Hematopoietic multipotent progenitor cell treated with erythropoietin and hydrocortisone succinate and interleukin-3 and kit ligand, for 6 days (in vitro differentiated cells): ENCODE data around the gene YWHAQ.

Source experiments
- DNase-seq: peaks from one replicate; pipeline ENCODE4 v3.0.0-alpha.2; 2015

YWHAQ gene

GRCh38 chr2:9630736-9631552 lies at the start of gene YWHAQ:
Gene YWHAQ, minus strand, starts transcription at chr2:9630997. Its CDS starts 545 bp downstream, at chr2:9630452.
- peak; percentile 99 for DNase-seq

DNA sequence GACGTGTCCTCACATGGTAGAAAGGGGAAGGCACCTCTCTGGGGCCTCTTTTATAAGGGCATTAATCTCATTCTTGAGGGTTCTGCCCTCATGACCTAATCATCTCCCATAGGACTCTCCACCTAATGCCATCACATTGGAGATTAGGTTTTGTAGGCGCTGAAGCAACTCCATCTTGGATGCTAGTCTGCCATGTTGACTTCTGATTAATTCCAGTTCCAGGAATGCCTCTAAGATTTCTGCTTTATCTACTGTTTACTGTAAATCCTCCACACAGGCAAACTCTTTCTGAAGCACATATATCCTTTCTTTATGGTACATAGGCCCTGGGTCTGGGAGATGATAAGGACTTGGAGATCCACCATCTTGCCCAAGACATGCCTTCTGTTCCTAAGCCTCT lies 49.3 kb upstream of the YWHAQ start:
- DNase-seq = no peak

- DNase-seq = no peak
These were observed 48.4 kb upstream of the YWHAQ start for GRCh38 chr2:9679218-9679617.

- DNase-seq = no peak
These were observed 47.7 kb upstream of the YWHAQ start for GRCh38 chr2:9678544-9678943.

DNA sequence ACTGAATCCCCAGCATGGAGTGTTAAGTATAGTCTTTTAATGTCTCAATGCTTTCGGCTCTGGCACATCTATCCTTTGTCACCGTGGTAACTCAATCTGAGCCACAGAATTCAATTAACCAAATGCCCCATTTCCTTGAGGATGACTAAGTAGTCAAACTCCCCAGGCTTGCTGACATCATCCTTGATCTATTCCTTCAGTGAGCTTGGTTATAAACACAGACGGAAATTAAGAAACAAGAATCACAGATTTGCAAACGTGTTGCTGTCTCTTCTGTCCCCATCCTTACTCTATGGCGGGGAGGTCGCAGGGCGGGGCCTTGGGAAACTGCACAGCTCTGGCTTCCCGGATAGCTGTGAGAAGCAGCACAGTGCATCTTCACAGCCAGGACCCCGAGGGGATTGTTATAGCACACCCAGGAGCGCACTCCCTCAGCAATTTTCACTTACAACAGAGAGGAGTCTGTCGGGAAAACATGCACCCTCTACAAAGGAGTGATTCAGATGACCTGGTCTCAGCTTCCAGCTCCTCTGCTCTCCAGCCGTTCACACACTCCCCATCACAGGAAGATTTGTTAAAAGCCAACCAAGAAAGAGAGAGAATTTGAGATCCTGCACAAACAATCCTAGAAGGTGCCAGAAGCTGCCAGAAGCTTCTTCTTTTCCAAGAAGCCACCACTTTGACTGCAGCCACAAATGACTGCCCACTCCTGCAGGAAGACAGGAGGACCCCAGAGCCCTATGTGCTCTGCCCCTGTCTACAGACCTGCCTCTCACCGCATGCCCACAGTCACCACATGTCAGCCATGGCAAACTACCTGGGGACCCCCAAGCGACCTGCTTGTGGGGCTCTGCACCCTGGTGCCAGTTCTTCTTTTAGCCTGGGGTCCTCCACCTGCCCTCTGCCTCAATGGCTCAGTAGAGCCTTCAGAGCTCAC lies 44.9 kb upstream of the YWHAQ start:
- DNase-seq = no peak

DNA sequence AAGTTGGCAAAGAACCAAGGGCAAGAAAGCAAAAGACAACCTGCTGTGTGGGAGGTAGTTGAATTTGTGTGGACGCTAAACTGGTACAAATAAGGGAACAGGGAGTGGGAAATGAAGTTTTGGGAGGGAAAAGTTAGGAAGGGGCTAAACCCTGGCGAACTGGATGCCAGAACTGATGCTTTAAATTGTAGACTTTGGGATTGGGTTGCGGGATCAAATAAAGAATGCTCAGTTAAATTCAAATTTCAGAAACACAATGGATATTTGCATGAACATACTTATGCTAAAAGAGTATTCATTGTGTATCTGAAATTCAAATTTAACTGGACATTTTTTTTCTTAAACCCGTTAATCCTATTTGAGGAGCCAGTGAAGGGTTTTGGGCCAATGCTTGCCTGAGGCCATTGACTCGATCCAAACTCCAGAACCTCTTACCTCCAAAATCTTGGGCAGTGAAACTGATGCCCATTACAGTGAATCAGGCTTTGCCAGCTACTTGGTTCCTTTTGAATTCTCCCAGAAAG lies 44.2 kb upstream of the YWHAQ start:
- DNase-seq = no peak

- DNase-seq = peak; percentile 90
These were observed 43.2 kb upstream of the YWHAQ start for GRCh38 chr2:9673914-9674481.

DNA sequence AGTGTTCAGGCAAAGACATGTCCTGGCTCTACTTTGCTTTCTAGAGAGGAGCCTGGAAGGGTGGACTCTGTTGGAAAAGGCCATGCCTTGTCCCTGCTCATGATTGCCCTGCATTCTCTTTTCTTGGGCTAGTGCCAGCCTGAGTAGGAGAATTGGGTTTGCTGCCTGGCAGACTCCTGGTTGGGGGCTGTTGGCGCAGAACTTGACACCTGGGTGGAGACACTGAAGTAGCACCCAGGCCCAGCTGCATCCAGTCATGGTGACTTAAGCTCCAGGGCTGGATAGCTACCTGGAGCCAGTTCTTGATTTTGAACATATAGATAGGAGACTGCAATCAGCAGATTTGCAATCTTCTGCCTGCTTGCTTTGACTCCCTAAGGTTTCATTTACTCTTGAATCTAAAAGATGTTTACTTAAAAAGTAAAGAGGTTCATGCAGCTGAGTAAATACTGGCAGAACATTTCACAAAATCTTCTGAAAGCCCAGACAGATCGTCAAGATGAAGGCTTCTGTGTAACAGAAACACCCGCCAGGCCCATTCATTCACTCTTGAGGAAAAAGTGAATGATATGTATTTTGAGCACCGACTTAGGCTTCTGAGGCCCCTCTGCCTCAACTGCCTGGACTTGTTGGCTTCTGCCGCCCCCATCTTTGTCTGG lies 38.0 kb upstream of the YWHAQ start:
- no peak for DNase-seq

DNA sequence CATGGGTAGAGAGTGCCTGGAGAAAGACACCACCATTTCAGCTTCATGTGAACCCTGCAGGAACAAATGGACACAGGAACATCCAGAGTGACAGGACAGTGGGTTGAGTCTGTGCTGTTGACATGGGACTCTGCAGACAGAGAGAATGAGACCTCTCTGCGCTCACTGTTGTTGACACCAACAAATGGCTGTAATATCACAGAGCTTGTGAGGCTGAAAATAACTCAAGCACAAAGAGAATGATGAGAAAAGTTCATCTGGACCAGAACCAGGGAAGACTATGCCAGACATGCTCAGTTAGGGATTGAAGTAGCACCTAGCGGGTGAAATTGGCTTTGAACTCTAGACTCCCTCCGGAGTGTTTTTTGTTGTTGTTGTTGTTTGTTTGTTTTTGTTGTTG lies 37.0 kb upstream of the YWHAQ start:
- no peak for DNase-seq

GRCh38 chr2:9666306-9666705 lies 35.5 kb upstream of the YWHAQ start:
- no peak for DNase-seq

- DNase-seq = no peak
These were observed 35.1 kb upstream of the YWHAQ start for GRCh38 chr2:9665898-9666297.

DNA sequence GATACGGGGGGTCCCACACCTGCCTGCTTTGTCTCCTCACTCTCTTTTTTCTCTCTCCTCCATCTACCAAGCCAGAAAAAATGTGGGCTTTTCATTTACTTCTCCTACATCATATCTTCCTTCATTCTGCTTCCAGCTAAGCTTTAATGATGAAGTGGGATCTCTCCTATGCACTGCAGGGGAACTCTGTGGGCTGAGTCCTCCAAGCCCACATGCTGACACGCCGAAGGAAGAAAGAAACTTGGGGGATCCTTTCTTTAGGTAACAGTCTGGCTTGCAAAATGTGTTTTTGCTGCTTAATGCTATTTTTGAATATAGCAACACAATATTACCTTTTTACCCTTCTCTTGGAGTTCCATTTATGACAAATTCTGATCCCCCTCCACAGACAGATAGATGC lies 33.6 kb upstream of the YWHAQ start:
- DNase-seq = no peak

GRCh38 chr2:9663008-9663879 lies 32.4 kb upstream of the YWHAQ start:
- DNase-seq = no peak

DNA sequence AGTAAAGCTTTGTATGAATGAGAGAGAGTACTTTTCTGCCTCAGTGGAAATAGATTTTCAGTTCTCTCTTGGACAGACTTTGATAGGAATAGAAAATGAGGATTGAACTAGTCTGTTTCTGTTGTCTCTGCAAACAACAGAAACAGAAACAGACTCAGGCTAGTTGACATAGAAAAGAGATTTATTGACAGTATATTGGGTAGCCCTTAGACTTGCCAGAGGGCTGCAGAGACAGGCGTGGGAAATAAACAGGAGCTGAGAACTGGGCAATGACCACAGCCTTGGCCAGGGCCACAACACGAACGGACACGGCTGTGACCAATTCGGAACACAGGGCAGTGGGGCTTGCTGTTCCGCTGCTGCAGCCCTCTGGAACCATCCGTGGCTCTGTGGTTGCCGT lies 30.5 kb upstream of the YWHAQ start:
- DNase-seq = no peak

- no peak for DNase-seq
These were observed 30.0 kb upstream of the YWHAQ start for GRCh38 chr2:9660781-9661180.

DNA sequence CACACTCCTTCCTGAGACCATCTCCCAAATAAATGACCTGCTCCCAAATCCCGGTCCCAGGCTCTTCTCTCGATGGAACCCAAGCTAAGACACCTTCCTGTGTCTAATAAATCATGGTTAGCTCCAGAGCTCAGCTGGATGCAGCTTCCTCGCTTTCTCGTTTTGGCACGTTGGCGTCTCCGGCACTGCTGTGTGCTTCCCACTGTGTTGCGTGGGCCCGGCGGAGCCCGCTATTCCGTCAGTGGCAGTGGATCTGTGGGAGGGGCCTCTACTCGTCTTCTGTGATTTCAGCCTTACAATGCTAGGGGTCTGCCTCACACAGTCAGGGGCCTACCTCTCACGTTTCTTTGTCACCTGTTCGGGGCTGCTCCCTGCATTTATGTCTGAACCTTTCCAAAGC lies 29.4 kb upstream of the YWHAQ start:
- DNase-seq = no peak

- DNase-seq = no peak
These were observed 28.2 kb upstream of the YWHAQ start for GRCh38 chr2:9658972-9659371.

DNA sequence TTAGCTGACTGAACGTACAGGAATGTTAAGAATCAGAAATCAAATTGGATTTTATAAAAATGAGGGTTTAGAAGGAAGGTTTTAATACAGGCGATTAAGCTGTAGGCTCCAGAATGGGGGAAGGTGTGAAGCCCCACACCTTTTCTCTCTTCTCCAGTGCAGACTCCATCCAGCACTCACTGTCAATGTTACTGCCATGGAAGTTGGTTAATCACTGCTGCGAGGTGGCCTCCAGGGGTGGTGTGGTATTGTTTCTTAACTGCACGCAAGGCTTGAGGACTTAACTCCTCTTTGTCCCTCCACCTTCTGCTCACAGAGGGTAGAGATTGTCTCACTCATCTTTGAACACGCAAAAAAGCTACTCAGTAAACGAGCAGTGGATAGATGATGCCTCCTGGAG lies 26.9 kb upstream of the YWHAQ start:
- no peak for DNase-seq

GRCh38 chr2:9657083-9657482 lies 26.3 kb upstream of the YWHAQ start:
- no peak for DNase-seq

GRCh38 chr2:9656270-9656766 lies 25.5 kb upstream of the YWHAQ start:
- DNase-seq = no peak

DNA sequence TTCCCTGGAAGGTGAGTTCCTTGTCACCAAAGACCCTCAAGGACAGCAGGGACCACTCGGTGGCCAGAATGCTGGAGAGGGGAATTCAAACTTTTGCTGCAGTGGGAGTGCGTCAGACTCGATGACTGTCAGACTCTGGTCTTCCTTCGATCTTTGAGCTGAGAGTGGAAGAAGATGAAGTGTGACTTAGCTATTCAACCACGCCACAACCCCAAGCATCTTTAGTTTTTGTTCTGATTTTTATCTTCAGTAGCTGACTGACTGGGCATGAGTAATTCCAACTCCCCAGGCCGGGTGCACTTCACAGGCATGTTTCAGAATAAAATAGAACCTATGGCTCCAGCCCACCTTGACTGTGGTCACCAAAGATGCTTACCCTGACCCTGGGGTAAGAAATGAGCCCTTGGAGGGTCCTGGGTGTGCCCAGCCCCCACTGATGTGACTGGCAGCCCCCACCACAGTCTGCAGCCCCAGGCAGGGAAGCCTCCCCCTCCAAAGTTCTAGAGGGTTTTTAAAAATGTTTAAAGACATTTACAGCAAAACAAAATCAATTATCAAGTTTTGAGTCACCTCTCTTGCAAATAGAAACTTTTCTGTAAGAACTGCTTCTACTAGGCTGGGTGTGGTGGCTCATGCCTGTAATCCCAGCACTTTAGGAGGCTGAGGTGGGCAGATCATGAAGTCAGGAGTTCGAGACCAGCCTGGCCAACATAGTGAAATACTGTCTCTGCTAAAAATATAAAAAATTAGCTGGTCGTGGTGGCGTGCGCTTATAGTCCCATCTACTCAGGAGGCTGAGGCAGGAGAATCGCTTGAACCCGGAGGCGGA lies 24.9 kb upstream of the YWHAQ start:
- peak; percentile 35 for DNase-seq
